ENCODE results near the gene CLC.

GRCh38 chr19:39729594-39729993, 8.2 kb downstream of the CLC start:
- TF ChIP-seq CTCF (IDR thresholded peaks at IDR 0.05; ENCODE audit: low read depth, low read length, poor library complexity, severe bottlenecking) (no peak), EZH2phosphoT487 (IDR thresholded peaks at IDR 0.05; ENCODE audit: borderline replicate concordance, low read length) (no peak)
